K562 (cell line): ENCODE data around the gene NLGN3.

Experiments
- ETV6 ChIP-seq, 3 experiments: fragments of 150-350 bp in 1 of 3; sonication (generic) in 1 of 3; formaldehyde crosslinking in 1 of 3; IDR thresholded peaks; 2 replicates each; pipeline versions ENCODE4 v1.6.1 to v1.8.0; 2014 to 2022; ENCODE audit warnings: borderline replicate concordance in 2 of 3, low read depth in 2 of 3, antibody characterized with exemption in 1 of 3, low read length in 1 of 3, mild to moderate bottlenecking in 1 of 3, missing genetic modification reagents in 1 of 3
- EZH2 ChIP-seq: IDR thresholded peaks from 2 replicates; pipeline ENCODE4 v1.6.1; 2012; ENCODE audit warnings: low read depth, mild to moderate bottlenecking, inconsistent platforms, low read length, borderline replicate concordance
- HDGF ChIP-seq: fragments of 450-650 bp; IDR thresholded peaks from 2 replicates; pipeline ENCODE4 v1.6.1; 2016
- HNRNPL ChIP-seq: fragments of 200-400 bp; formaldehyde crosslinking; IDR thresholded peaks from 2 replicates; pipeline ENCODE4 v1.6.1; 2017; ENCODE audit warnings: low read depth, mild to moderate bottlenecking, low read length
- JUND ChIP-seq, 2 experiments: IDR thresholded peaks; 2 replicates in 1 of 2; 3 replicates in 1 of 2; pipeline ENCODE4 v1.6.1; 2011; ENCODE audit warnings: borderline replicate concordance in 2 of 2, low read depth in 2 of 2, low read length in 2 of 2, improper control_type of control experiment in 1 of 2, missing biosample characterization in 1 of 2, missing genetic modification characterization in 1 of 2, missing genetic modification reagents in 1 of 2
- POLR2A ChIP-seq: fragments of 450-650 bp; conservative IDR thresholded peaks from 2 replicates; pipeline ENCODE4 v1.6.1; 2016
- TBL1XR1 ChIP-seq, 2 experiments: IDR thresholded peaks; 2 replicates each; pipeline ENCODE4 v1.6.1; 2012; ENCODE audit warnings: improper control_type of control experiment in 2 of 2, low read length in 2 of 2, mild to moderate bottlenecking in 1 of 2
- ZNF165 ChIP-seq: fragments of 250-450 bp; sonication (Bioruptor Pico); IDR thresholded peaks from 2 replicates; pipeline ENCODE4 v1.4.0; 2020; ENCODE audit warnings: borderline replicate concordance
- TF ChIP-seq, protein P1 (sequence below): fragments of 250-450 bp; sonication (Bioruptor Pico); IDR thresholded peaks from 2 replicates; pipeline ENCODE4 v1.8.0; 2022; ENCODE audit warnings: moderate library complexity, mild to moderate bottlenecking, inconsistent platforms
- TF ChIP-seq, protein P2 (sequence below): sonication (generic); formaldehyde crosslinking; IDR thresholded peaks from 2 replicates; pipeline ENCODE4 v1.8.0; 2022; ENCODE audit warnings: missing genetic modification reagents, mild to moderate bottlenecking, moderate library complexity, borderline replicate concordance
- TF ChIP-seq, protein P3 (sequence below), 3 experiments: IDR thresholded peaks in 2 of 3; conservative IDR thresholded peaks in 1 of 3; 2 replicates each; pipeline ENCODE4 v1.5.1; 2011 to 2012; ENCODE audit warnings: low read length in 3 of 3, mild to moderate bottlenecking in 3 of 3, control low read depth in 2 of 3, improper control_type of control experiment in 1 of 3, inconsistent platforms in 1 of 3, low read depth in 1 of 3, mixed read lengths in 1 of 3, moderate library complexity in 1 of 3; ENCODE audit not compliant: insufficient read depth in 2 of 3
- TF ChIP-seq, protein P4 (sequence below), 2 experiments: fragments of 450-650 bp; formaldehyde crosslinking in 1 of 2; IDR thresholded peaks; 2 replicates each; pipeline versions ENCODE4 v1.4.0 to v1.6.1; 2014 to 2020; ENCODE audit warnings: mild to moderate bottlenecking in 2 of 2, borderline replicate concordance in 1 of 2, low read depth in 1 of 2
- TF ChIP-seq, protein P5 (sequence below): fragments of 250-450 bp; sonication (Bioruptor Pico); IDR thresholded peaks from 2 replicates; pipeline ENCODE4 v1.5.0; 2020; ENCODE audit warnings: mild to moderate bottlenecking, borderline replicate concordance

DNA sequence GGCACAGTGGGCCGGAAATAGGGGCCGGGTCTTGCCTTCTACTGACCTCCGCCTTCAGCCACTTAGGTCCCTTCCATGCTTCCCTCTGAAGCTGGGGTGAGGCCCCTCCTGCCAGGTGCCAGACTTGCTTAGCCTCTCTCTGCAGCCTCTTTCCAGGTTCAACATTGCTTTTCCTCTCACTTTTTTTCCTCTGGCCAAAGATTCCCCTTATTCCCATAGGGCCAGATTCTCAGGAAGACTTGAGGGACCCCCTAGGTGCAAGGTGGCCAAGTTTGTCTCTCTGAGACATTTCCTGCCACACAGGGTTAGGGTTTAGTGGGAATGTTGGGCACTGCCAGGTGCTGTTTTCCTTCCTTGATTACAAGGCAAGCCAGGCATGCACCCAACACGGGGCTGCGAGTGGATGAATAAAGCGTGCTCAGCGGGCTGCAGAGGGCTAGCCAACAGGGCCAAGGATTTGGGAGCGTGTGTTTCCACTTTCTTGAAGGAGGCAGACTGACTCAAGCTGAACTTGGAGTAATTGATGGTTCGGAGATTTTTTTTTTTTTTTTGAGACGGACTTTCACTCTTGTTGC lies 70.8 kb downstream of the NLGN3 start:
- no peak for TF ChIP-seq ZNF165
- TF ChIP-seq, protein P1, sequence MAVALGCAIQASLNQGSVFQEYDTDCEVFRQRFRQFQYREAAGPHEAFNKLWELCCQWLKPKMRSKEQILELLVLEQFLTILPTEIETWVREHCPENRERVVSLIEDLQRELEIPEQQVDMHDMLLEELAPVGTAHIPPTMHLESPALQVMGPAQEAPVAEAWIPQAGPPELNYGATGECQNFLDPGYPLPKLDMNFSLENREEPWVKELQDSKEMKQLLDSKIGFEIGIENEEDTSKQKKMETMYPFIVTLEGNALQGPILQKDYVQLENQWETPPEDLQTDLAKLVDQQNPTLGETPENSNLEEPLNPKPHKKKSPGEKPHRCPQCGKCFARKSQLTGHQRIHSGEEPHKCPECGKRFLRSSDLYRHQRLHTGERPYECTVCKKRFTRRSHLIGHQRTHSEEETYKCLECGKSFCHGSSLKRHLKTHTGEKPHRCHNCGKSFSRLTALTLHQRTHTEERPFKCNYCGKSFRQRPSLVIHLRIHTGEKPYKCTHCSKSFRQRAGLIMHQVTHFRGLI (CRISPR knock-in tag): no peak
- TF ChIP-seq, protein P2, sequence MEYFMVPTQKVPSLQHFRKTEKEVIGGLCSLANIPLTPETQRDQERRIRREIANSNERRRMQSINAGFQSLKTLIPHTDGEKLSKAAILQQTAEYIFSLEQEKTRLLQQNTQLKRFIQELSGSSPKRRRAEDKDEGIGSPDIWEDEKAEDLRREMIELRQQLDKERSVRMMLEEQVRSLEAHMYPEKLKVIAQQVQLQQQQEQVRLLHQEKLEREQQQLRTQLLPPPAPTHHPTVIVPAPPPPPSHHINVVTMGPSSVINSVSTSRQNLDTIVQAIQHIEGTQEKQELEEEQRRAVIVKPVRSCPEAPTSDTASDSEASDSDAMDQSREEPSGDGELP (CRISPR knock-in tag): no peak
- TF ChIP-seq, protein P3, sequence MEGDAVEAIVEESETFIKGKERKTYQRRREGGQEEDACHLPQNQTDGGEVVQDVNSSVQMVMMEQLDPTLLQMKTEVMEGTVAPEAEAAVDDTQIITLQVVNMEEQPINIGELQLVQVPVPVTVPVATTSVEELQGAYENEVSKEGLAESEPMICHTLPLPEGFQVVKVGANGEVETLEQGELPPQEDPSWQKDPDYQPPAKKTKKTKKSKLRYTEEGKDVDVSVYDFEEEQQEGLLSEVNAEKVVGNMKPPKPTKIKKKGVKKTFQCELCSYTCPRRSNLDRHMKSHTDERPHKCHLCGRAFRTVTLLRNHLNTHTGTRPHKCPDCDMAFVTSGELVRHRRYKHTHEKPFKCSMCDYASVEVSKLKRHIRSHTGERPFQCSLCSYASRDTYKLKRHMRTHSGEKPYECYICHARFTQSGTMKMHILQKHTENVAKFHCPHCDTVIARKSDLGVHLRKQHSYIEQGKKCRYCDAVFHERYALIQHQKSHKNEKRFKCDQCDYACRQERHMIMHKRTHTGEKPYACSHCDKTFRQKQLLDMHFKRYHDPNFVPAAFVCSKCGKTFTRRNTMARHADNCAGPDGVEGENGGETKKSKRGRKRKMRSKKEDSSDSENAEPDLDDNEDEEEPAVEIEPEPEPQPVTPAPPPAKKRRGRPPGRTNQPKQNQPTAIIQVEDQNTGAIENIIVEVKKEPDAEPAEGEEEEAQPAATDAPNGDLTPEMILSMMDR (IDR thresholded peaks at IDR 0.05 in 2 of 3, conservative IDR thresholded peaks at IDR 0.05 in 1 of 3; ENCODE audit: insufficient read depth in 2 of 3, low read depth in 1 of 3, low read length in 3 of 3): no peak
- TF ChIP-seq, protein P4, sequence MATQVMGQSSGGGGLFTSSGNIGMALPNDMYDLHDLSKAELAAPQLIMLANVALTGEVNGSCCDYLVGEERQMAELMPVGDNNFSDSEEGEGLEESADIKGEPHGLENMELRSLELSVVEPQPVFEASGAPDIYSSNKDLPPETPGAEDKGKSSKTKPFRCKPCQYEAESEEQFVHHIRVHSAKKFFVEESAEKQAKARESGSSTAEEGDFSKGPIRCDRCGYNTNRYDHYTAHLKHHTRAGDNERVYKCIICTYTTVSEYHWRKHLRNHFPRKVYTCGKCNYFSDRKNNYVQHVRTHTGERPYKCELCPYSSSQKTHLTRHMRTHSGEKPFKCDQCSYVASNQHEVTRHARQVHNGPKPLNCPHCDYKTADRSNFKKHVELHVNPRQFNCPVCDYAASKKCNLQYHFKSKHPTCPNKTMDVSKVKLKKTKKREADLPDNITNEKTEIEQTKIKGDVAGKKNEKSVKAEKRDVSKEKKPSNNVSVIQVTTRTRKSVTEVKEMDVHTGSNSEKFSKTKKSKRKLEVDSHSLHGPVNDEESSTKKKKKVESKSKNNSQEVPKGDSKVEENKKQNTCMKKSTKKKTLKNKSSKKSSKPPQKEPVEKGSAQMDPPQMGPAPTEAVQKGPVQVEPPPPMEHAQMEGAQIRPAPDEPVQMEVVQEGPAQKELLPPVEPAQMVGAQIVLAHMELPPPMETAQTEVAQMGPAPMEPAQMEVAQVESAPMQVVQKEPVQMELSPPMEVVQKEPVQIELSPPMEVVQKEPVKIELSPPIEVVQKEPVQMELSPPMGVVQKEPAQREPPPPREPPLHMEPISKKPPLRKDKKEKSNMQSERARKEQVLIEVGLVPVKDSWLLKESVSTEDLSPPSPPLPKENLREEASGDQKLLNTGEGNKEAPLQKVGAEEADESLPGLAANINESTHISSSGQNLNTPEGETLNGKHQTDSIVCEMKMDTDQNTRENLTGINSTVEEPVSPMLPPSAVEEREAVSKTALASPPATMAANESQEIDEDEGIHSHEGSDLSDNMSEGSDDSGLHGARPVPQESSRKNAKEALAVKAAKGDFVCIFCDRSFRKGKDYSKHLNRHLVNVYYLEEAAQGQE (IDR thresholded peaks at IDR 0.05; ENCODE audit: borderline replicate concordance): no peak
- TF ChIP-seq, protein P4 (CRISPR knock-in tag; IDR thresholded peaks at IDR 0.05; ENCODE audit: low read depth): no peak
- no peak for TF ChIP-seq JUND (IDR thresholded peaks at IDR 0.05; ENCODE audit: borderline replicate concordance, low read depth, low read length)
- no peak for TF ChIP-seq JUND (tag; IDR thresholded peaks at IDR 0.05; ENCODE audit: borderline replicate concordance, low read depth, low read length)
- TF ChIP-seq, protein P5, sequence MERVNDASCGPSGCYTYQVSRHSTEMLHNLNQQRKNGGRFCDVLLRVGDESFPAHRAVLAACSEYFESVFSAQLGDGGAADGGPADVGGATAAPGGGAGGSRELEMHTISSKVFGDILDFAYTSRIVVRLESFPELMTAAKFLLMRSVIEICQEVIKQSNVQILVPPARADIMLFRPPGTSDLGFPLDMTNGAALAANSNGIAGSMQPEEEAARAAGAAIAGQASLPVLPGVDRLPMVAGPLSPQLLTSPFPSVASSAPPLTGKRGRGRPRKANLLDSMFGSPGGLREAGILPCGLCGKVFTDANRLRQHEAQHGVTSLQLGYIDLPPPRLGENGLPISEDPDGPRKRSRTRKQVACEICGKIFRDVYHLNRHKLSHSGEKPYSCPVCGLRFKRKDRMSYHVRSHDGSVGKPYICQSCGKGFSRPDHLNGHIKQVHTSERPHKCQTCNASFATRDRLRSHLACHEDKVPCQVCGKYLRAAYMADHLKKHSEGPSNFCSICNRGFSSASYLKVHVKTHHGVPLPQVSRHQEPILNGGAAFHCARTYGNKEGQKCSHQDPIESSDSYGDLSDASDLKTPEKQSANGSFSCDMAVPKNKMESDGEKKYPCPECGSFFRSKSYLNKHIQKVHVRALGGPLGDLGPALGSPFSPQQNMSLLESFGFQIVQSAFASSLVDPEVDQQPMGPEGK (CRISPR knock-in tag): no peak
- no peak for TF ChIP-seq HDGF
- TF ChIP-seq HNRNPL: no peak
- no peak for TF ChIP-seq EZH2
- no peak for TF ChIP-seq ETV6 (IDR thresholded peaks at IDR 0.05; ENCODE audit: borderline replicate concordance in 1 of 2, low read depth in 2 of 2, low read length in 1 of 2)
- TF ChIP-seq ETV6 (CRISPR knock-in tag; IDR thresholded peaks at IDR 0.05; ENCODE audit: borderline replicate concordance): no peak
- no peak for TF ChIP-seq POLR2A
- no peak for TF ChIP-seq TBL1XR1 (IDR thresholded peaks at IDR 0.05; ENCODE audit: low read length in 2 of 2)
